NCI-H2107 (cell line): Measurements from ENCODE around the gene STAT6.
A peak's percentile ranks its signal among the peaks of the same experiment; 100 is the strongest.
"Not testable (repeated sequence)": the region's sequence is repeated elsewhere in the genome, so short reads cannot be mapped to it uniquely, and the experiment has no call there.

Experiments used
- DNase-seq: peaks from one replicate; lab custom pipeline; 2025; lab: John Stamatoyannopoulos, UW

STAT6 gene

DNA sequence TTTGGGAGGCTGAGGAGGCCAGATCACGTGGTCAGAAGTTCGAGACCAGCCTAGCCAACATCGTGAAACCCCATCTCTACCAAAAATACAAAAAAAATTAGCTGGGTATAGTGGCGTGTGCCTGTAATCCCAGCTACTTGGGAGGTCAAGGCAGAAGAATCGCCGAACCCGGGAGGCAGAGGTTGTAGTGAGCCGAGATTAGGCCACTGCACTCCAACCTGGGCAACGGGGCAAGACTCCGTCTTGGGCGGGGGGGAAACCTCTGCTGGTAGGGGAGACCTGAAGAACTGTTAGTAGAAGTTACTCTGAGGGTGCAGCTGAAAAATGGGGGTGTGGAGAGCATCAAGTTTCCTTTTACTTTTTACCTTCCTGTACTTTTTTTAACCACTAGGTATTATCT, 14.9 kb upstream of the STAT6 start:
- no peak for DNase-seq

GRCh38 chr12:57124261-57124877, 13.2 kb upstream of the STAT6 start:
- DNase-seq: peak; percentile 68

- DNase-seq: no peak
These were observed 12.7 kb upstream of the STAT6 start for GRCh38 chr12:57123813-57124212.

DNA sequence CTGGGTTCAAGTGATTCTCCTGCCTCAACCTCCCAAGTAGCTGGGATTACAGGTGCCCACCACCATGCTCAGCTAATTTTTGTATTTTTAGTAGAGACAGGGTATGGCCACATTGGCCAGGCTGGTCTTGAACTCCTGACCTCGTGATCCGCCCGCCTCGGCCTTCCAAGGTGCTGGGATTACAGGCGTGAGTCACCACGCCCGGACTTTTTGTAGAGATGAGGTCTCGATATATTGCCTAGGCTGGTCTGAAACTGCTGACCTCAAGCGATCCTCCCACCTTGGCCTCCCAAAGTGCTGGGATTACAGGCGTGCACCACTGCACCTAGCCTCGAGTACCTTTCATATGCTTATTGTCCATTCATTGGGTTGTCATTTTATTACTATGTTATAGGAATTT, 9.6 kb upstream of the STAT6 start:
- DNase-seq: not testable (repeated sequence)

DNA sequence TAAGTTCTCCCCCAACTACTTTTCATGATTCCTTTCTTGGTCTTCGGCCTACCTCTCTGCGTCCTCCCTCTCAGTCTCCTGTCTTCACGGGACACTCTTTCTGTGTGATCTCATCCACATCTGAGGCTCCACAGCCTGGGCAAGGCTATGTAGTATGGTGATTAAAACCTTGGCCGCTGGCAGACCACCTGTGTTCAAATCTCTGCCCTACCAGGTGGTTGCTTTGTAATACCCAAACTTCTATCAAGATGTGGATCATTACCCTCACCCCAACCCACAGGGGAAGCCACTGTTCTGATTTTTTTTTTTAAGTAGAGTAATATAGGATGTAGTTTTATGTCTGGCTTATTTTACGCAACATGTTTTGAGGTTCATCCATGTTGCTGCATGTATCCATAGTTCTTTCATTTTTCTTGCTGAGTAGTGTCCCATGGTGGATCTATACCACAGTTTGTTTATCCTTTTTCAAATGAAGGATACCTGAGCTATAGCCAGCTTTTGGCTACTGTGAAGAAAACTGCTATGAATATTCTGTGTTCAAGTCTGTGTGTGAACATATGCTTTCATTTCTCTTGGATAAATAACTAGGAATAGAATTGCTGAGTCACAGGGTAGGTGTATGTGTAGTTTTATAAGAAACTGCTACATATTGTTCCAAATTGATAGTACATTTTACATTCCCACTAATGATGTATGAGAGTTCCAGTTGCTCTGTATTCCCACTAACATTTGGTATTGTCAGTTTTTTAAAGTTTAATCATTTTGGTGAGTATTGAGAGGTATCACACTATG, 8.3 kb upstream of the STAT6 start:
- no peak for DNase-seq

GRCh38 chr12:57118711-57119271, 7.6 kb upstream of the STAT6 start:
- DNase-seq: no peak

DNA sequence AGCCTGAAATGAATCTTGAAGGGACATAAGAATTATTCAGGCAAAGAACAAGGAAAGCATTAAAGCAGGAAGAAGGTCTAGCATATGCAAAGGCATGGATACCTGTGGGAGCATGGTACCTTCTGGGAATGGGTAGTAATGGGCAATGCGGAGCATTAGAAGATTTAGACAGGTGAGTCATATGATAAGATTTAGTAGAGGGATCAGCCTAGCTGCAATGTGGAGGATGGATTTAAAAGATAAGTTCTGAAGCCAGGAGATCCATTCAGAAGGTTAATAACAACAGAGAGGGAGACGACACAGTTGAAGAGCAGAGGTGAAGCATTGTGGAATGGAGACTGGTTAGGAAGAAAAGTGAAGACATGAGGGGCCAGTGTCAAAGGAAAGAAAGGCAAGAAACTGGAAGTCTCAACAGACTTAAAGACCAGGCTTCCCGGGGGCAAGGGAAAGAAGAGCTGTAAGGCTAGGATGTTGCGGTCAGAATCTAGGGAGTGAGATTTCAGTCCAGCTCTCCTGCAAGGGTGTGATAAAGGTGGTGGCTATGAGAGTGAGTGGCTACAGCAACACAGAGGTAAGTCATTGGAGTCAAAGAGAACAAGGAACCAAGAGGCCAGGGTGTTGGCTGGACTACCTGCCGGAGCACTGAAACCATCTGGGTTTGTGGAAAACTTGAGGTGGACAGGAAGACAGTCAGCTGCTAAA, 5.6 kb upstream of the STAT6 start:
- no peak for DNase-seq

GRCh38 chr12:57112492-57113294, 1.5 kb upstream of the STAT6 start:
- no peak for DNase-seq

GRCh38 chr12:57110104-57111030, 795 bp downstream of the STAT6 start:
- DNase-seq: no peak

- no peak for DNase-seq
These were observed 1.7 kb downstream of the STAT6 start for GRCh38 chr12:57109207-57110103.

DNA sequence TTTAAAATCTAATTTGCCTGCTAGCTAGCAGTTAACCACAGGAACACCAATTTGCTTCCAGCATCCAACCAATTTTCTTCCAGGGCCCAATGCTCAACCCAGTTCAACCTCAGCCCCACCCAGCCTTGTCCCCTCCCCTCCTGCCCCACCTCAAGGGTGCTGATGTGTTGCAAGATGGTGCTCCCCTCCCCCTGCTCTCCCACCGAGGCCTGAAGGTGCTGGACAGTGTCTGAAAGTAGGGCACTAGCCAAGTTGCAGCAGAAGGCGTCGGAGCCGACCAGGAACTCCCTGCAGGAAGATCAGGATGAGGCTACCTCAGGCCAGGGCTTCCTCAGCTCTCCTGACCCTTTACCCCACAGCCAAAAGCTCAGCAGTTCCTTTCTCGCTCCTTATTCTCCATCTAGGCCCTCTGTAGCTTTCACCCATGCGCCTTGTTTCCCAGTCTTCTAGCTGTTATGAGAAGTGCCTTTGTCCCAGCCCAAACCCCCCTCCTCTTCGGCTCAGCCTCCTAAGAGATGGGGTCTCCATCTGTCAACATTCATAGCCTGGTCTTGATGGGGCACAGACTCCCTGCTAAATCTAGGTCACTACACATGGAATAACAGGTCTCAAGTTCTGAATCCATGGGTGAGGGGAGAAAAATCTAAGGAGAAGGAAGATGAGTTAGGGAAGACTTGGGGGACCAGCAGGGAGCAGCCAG, 3.6 kb downstream of the STAT6 start:
- DNase-seq: no peak

DNA sequence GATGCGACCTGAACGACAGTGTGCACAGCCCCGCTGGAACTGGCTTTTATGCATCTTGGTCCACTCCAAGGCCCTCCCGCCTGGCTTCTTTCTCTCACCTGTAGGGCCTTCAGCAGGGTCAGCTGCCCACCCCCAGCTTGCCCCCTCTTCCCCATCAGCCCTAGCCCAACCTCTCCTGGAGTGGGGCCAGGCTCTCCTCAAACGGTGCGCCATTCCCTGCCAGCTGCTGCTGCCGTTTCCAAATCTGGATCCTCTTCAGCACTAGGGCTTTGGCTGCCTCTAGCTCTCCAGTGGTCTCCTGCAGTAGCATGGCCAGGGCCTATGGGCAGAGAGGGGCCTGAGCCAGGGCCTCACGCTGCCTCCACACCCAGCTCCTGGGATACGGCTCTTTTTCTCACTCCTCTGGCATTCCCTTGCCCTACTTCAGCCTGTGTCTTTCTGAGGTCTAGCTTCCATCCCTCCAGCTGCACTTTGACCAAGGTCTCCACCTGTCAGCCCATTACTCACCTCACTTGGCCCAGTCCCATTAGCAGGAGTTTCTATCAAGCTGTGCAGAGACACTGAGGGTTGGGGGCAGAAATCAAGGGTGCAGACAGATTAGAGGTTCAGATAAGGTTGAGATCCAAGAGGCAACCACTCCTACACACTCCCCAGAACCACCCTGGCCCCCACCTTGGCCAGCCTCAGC, 5.0 kb downstream of the STAT6 start:
- no peak for DNase-seq

DNA sequence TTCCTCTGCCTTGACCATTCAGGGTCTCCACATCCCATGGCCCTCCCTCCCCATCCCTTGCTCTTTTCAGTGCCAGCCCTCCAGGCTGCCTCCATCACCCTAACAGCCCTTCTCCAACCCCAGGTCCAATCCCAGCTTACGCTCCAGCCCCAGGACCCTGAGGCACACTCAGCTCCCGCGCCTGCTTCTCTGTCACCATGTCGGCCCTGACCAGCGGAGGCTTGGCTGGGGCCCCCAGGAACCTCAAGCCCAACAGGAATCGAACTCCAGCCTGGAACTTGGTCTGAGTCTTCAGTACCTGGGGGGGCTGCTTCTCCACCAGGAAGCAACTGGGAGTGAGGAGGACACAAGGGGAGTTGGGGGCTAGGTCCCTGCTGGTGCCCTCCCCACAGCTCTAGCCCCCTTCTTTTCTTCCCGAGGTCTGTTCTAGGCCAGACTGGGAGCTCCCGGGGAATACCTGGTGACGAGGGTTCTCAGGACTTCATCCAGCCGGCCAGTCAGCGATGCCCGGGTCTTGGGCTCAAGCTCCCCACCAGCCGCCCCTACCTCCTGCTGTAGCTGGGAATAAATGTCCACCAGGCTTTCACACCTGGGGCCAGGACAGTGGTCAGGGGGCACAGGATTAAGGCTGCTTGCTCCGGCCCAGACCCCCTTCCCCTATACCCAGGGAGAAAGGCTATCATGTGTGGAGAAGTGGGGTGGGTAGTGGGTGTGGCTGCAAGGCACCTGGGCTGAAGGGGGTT, 6.0 kb downstream of the STAT6 start:
- DNase-seq: no peak

- DNase-seq: no peak
These were observed 6.8 kb downstream of the STAT6 start for GRCh38 chr12:57104292-57104910.

DNA sequence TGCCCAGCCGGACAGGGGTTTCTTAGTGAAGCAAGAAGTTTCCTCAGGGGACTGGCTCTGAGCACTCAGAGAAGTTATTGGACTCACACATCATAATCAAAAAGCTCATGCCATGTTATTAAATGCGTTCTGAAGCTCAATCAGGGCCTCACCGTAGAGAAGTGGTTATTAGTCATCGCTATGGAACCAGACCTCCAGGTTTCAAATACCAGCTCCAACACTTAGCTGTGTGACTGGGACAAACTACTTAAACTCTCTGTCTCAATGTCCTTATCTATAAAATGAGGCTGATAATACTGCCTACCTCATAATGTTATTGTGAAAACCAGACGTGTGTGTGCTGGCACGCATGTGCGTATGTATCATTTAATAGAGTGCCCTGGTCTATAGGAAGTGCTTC, 7.3 kb downstream of the STAT6 start:
- DNase-seq: no peak

GRCh38 chr12:57101892-57102695, 9.1 kb downstream of the STAT6 start:
- DNase-seq: no peak

DNA sequence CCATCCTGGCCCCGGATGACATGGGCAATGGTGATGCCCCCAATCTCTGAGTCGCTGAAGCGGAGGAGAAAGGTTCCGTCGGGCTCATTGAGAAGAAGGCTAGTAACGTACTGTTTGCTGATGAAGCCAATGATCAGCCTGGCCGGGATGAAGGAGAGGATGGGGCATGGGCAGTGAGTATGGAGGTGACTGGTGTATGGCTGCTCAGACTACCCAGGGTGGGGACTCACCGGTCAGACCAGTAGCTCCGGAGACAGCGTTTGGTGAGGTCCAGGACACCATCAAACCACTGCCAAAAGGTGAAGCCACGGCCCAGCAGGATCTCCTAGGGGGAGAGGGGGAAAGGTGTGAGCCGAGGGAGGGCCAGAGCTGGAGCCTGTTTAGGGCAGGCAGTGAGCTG, 11.4 kb downstream of the STAT6 start:
- no peak for DNase-seq
